ENCODE measurements around the gene NACC2.

The NACC2 gene

GRCh38 chr9:136047076-136047774, 47.9 kb downstream of the NACC2 start:
- H3K4me3 ChIP-seq (ENCODE audit: low read depth, low read length): no peak overlapping the region
- DNase-seq (ENCODE audit: low read depth): no peak
- no peak for TF ChIP-seq CTCF (IDR thresholded peaks at IDR 0.05; ENCODE audit: control insufficient read depth, extremely low read depth, insufficient read depth)

- DNase-seq (ENCODE audit: low read depth): no peak
- no peak for TF ChIP-seq CTCF (IDR thresholded peaks at IDR 0.05; ENCODE audit: control insufficient read depth, extremely low read depth, insufficient read depth)
- no peak overlapping the region for H3K4me3 ChIP-seq (ENCODE audit: low read depth, low read length)
Observed at GRCh38 chr9:136046554-136046920, 48.6 kb downstream of the NACC2 start.

- no peak overlapping the region for H3K4me3 ChIP-seq (ENCODE audit: low read depth, low read length)
- no peak for DNase-seq (ENCODE audit: low read depth)
- no peak for TF ChIP-seq CTCF (IDR thresholded peaks at IDR 0.05; ENCODE audit: control insufficient read depth, extremely low read depth, insufficient read depth)
Observed at GRCh38 chr9:136045595-136046553, 49.2 kb downstream of the NACC2 start.

- H3K4me3 ChIP-seq (ENCODE audit: low read depth, low read length): no peak overlapping the region
- DNase-seq (ENCODE audit: low read depth): no peak
- no peak for TF ChIP-seq CTCF (IDR thresholded peaks at IDR 0.05; ENCODE audit: control insufficient read depth, extremely low read depth, insufficient read depth)
Observed at GRCh38 chr9:136044971-136045594, 50.0 kb downstream of the NACC2 start.

- no peak for TF ChIP-seq CTCF (IDR thresholded peaks at IDR 0.05; ENCODE audit: control insufficient read depth, extremely low read depth, insufficient read depth)
- DNase-seq (ENCODE audit: low read depth): no peak
- no peak overlapping the region for H3K4me3 ChIP-seq (ENCODE audit: low read depth, low read length)
Observed at GRCh38 chr9:136044207-136044970, 50.7 kb downstream of the NACC2 start.

GRCh38 chr9:136043441-136043991, 51.6 kb downstream of the NACC2 start:
- no peak for TF ChIP-seq CTCF (IDR thresholded peaks at IDR 0.05; ENCODE audit: control insufficient read depth, extremely low read depth, insufficient read depth)
- H3K4me3 ChIP-seq (ENCODE audit: low read depth, low read length): no peak overlapping the region
- no peak for DNase-seq (ENCODE audit: low read depth)

All from LNCaP clone FGC (cell line).